ENCODE measurements around the gene CAMTA1. TPM values are rescaled to one million over a fixed set of nuclear protein-coding genes. Genes with fewer than 3 reads are reported as not detected.

Gene CAMTA1
- total RNA-seq, 6 experiments from 2014 or later = 78.1 to 96.6 (median 86.1) TPM

DNA sequence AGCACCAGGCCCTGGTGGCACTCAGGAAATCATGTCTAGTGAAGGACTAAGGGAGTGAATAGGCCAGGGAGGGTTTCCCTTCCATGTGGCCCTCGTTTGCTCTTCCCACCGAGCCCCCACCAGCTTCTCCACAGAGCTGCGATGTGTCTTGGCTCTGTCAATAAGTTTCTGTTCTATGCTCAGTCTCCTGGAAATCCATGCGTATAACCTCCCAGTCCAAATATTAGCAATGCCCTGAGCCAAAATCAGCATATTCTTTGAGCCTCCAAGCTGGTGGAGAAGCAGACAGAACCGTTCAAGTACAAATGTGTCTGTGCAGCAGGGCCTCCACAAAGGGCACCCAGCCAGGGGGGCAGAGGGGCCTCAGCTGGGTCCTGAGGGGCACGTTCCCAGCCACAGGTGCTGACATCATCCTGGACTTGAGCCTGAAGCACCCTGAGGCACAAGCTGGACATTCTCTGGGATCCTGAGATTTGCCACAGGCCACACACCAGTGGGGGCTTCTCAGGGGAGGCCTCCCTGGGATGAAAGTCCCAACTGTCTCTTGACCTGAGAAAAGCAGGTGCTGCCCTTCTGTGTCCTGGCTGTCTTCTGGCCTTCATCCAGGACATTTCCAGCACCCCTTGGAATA, 635.3 kb downstream of the CAMTA1 start:
- TF ChIP-seq, protein P1, sequence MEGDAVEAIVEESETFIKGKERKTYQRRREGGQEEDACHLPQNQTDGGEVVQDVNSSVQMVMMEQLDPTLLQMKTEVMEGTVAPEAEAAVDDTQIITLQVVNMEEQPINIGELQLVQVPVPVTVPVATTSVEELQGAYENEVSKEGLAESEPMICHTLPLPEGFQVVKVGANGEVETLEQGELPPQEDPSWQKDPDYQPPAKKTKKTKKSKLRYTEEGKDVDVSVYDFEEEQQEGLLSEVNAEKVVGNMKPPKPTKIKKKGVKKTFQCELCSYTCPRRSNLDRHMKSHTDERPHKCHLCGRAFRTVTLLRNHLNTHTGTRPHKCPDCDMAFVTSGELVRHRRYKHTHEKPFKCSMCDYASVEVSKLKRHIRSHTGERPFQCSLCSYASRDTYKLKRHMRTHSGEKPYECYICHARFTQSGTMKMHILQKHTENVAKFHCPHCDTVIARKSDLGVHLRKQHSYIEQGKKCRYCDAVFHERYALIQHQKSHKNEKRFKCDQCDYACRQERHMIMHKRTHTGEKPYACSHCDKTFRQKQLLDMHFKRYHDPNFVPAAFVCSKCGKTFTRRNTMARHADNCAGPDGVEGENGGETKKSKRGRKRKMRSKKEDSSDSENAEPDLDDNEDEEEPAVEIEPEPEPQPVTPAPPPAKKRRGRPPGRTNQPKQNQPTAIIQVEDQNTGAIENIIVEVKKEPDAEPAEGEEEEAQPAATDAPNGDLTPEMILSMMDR (IDR thresholded peaks at IDR 0.05) = no peak
- DNase-seq = no peak
- Mint-ChIP-seq H3K27me3 (ENCODE audit: insufficient read depth) (peaks cover 29% of the 10 kb centered on the region), H3K27ac (no peak overlapping the region), H3K36me3 (ENCODE audit: low read depth) (peaks cover 12% of the 10 kb centered on the region), H3K9me3 (peaks cover 12% of the 10 kb centered on the region; the same call in 1 of the 2 replicates), H3K4me3 (no peak overlapping the region), H3K4me1 (ENCODE audit: low read depth) (peaks cover 5% of the 10 kb centered on the region; the same call in 1 of the 2 replicates)

DNA sequence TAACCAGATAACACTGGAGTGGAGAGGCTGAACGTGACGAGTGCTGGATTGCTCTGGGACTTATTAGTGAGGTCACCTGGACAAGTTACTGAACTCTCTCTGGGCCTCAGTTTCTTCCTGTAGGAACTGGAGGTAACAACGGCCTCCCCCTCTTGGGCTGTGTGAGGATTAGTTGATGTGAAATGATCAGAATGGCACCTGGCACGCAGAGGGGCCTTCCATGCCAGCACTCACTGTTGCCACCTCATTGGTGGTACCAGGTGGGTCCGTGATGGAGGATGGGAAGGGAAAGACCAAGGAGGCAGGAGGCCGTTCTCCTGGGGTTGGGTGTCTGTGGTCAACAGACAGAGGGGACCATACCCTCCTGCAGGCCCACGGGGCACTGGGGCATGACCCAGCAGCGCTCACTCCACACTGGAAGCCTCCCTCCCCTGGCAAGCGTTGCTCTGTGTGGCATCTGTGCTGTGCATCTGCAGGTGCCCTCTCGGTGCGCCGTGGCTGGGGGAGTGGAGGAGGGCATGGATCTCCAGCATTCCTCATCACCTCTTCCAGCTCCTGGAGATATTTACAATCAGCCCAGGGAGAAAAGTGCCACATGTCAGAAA, 636.3 kb downstream of the CAMTA1 start:
- no peak overlapping the region for H3K4me3 Mint-ChIP-seq
- no peak overlapping the region for H3K27ac Mint-ChIP-seq

DNA sequence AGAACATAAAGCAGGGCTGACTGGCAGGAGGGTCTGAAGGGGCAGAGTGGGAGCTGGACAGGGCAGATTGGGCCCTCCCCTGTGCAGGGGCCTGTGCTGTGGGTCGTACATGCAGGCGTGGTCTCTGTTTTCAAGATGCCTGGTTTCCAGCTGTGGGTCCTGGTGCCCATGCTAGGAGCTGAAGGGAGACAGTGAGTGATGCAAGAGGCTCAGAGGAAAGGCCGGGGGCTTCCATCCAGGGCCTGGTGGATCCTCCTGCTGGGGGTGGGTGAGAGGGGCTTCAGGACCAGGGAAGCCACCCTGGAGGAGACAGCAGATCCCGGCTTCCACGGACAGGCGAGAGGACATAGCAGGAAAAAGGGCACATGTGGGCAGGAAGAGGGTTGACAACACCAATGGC, 636.8 kb downstream of the CAMTA1 start:
- no peak for DNase-seq
- H3K36me3 Mint-ChIP-seq (ENCODE audit: low read depth) = peaks cover 7% of the 10 kb centered on the region
- H3K4me1 Mint-ChIP-seq (ENCODE audit: low read depth) = peaks cover 12% of the 10 kb centered on the region; the same call in 1 of the 2 replicates
- TF ChIP-seq, protein P1 (IDR thresholded peaks at IDR 0.05) = no peak
- peaks cover 7% of the 10 kb centered on the region; the same call in 1 of the 2 replicates for H3K9me3 Mint-ChIP-seq
- peaks cover 23% of the 10 kb centered on the region for H3K27me3 Mint-ChIP-seq (ENCODE audit: insufficient read depth)
- H3K4me3 Mint-ChIP-seq = no peak overlapping the region
- no peak overlapping the region for H3K27ac Mint-ChIP-seq

More for the DNA sequence above, 636.3 kb downstream of the CAMTA1 start:
- H3K36me3 Mint-ChIP-seq (ENCODE audit: low read depth) = peaks cover 8% of the 10 kb centered on the region
- peaks cover 7% of the 10 kb centered on the region; the same call in 1 of the 2 replicates for H3K4me1 Mint-ChIP-seq (ENCODE audit: low read depth)
- TF ChIP-seq, protein P1 (IDR thresholded peaks at IDR 0.05) = no peak
- no peak for DNase-seq
- peaks cover 25% of the 10 kb centered on the region for H3K27me3 Mint-ChIP-seq (ENCODE audit: insufficient read depth)
- peaks cover 8% of the 10 kb centered on the region; the same call in 1 of the 2 replicates for H3K9me3 Mint-ChIP-seq

DNA sequence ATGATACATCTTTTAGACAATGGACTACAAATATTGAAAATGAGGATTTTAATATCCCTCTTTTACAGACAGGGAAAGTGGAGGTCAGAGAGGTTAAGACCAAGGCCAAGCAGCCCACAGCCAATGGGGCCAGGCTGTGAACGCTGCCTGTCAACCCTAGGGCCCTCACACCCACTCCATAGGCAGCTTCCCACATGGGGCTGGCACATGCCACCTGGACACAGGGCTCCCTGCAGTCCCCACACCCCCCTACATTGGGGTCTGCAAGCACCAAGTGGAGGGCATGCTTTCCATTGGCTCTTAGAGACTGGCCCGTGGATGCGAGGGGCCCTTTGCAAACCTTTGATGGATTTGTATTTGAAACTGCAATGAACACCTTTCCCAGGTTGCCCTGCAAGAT, 637.3 kb downstream of the CAMTA1 start:
- Mint-ChIP-seq H3K27me3 (ENCODE audit: insufficient read depth) (peaks cover 24% of the 10 kb centered on the region), H3K4me1 (ENCODE audit: low read depth) (peaks cover 16% of the 10 kb centered on the region), H3K27ac (no peak overlapping the region), H3K36me3 (ENCODE audit: low read depth) (peaks cover 7% of the 10 kb centered on the region), H3K9me3 (peaks cover 6% of the 10 kb centered on the region; the same call in 1 of the 2 replicates), H3K4me3 (no peak overlapping the region)
- no peak for DNase-seq
- TF ChIP-seq, protein P1 (IDR thresholded peaks at IDR 0.05) = no peak

DNA sequence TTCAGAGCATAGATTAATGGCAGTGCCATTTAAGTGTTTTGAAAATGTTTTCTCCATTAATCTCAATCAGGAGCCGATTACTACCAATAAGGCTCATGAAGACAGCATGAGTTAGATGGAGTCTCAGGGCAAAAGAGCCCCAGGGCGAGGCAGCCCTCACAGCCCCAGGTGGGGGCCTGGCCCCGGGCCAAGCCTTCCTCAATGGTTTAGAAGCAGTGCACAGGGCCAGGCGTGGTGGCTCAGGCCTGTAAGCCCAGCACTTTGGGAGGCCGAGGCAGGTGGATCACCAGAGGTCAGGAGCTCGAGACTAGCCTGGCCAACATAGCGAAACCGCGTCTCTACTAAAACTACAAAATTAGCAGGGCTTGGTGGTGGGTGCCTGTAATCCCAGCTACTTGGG, 637.7 kb downstream of the CAMTA1 start:
- Mint-ChIP-seq H3K36me3 (ENCODE audit: low read depth) (peaks cover 3% of the 10 kb centered on the region), H3K4me1 (ENCODE audit: low read depth) (peaks cover 20% of the 10 kb centered on the region), H3K27me3 (ENCODE audit: insufficient read depth) (peaks cover 24% of the 10 kb centered on the region), H3K27ac (no peak overlapping the region), H3K4me3 (no peak overlapping the region), H3K9me3 (peaks cover 2% of the 10 kb centered on the region; the same call in 1 of the 2 replicates)
- no peak for DNase-seq
- TF ChIP-seq, protein P1 (IDR thresholded peaks at IDR 0.05) = no peak
